SK-N-SH treated with all-trans-retinoic acid at 6 μM for 48 hours (cell line): ENCODE results near the gene PTPRH.

Experiments used
- ATAC-seq: fragments of 200-7000 bp; cut with Tn5 transposase; 3 replicates; pipeline ENCODE4 v1.9.1; 2020; ENCODE audit warnings: mild to moderate bottlenecking, moderate library complexity
- ARNTL ChIP-seq: fragments of 450-650 bp; formaldehyde crosslinking; IDR thresholded peaks from 2 replicates; pipeline ENCODE4 v1.5.0; 2020; ENCODE audit warnings: low read depth, mild to moderate bottlenecking, moderate library complexity, borderline replicate concordance
- CSDC2 ChIP-seq: fragments of 250-450 bp; sonication (Bioruptor Pico); IDR thresholded peaks from 2 replicates; pipeline ENCODE4 v1.5.0; 2020; ENCODE audit warnings: mild to moderate bottlenecking, moderate library complexity
- GLIS3 ChIP-seq: fragments of 250-450 bp; sonication (Bioruptor Pico); IDR thresholded peaks from 2 replicates; pipeline ENCODE4 v1.5.0; 2020; ENCODE audit warnings: mild to moderate bottlenecking, moderate library complexity
- ISL1 ChIP-seq: fragments of 250-450 bp; sonication (Bioruptor Pico); IDR thresholded peaks from 2 replicates; pipeline ENCODE4 v2.1.2; 2022; ENCODE audit warnings: mild to moderate bottlenecking, moderate library complexity
- OSR1 ChIP-seq: fragments of 250-450 bp; sonication (Bioruptor Pico); IDR thresholded peaks from 2 replicates; pipeline ENCODE4 v1.8.0; 2022; ENCODE audit warnings: moderate library complexity, mild to moderate bottlenecking, inconsistent platforms
- PPARA ChIP-seq: fragments of 250-450 bp; sonication (Bioruptor Pico); IDR thresholded peaks from 2 replicates; pipeline ENCODE4 v1.5.0; 2020; ENCODE audit warnings: mild to moderate bottlenecking, borderline replicate concordance
- RARB ChIP-seq: fragments of 250-450 bp; sonication (Bioruptor Pico); IDR thresholded peaks from 2 replicates; pipeline ENCODE4 v1.8.0; 2021; ENCODE audit warnings: mild to moderate bottlenecking, moderate library complexity
- SNAI2 ChIP-seq: fragments of 250-450 bp; sonication (Bioruptor Pico); IDR thresholded peaks from 2 replicates; pipeline ENCODE4 v1.5.0; 2020; ENCODE audit warnings: mild to moderate bottlenecking, moderate library complexity
- TCF4 ChIP-seq: fragments of 250-450 bp; sonication (Bioruptor Pico); IDR thresholded peaks from 2 replicates; pipeline ENCODE4 v1.8.0; 2021; ENCODE audit warnings: mild to moderate bottlenecking, moderate library complexity, borderline replicate concordance
- TOX ChIP-seq: fragments of 250-450 bp; sonication (Bioruptor Pico); IDR thresholded peaks from 2 replicates; pipeline ENCODE4 v1.8.0; 2021; ENCODE audit warnings: mild to moderate bottlenecking, moderate library complexity, borderline replicate concordance
- ZC3H10 ChIP-seq: fragments of 250-450 bp; sonication (Bioruptor Pico); IDR thresholded peaks from 2 replicates; pipeline ENCODE4 v1.5.1; 2021; ENCODE audit warnings: mild to moderate bottlenecking, moderate library complexity
- ZFP3 ChIP-seq: fragments of 250-450 bp; sonication (Bioruptor Pico); IDR thresholded peaks from 2 replicates; pipeline ENCODE4 v1.5.0; 2020; ENCODE audit warnings: mild to moderate bottlenecking, moderate library complexity
- ZNF565 ChIP-seq: fragments of 450-650 bp; formaldehyde crosslinking; conservative IDR thresholded peaks from 2 replicates; pipeline ENCODE4 v1.5.0; 2020; ENCODE audit warnings: low read depth, mild to moderate bottlenecking, moderate library complexity
- ZNF8 ChIP-seq: fragments of 450-650 bp; formaldehyde crosslinking; IDR thresholded peaks from 2 replicates; pipeline ENCODE4 v1.5.0; 2020; ENCODE audit warnings: mild to moderate bottlenecking, moderate library complexity
- TF ChIP-seq, protein P1 (sequence below): fragments of 250-450 bp; sonication (Bioruptor Pico); IDR thresholded peaks from 2 replicates; pipeline ENCODE4 v1.8.0; 2020; ENCODE audit warnings: mild to moderate bottlenecking, moderate library complexity, borderline replicate concordance
- TF ChIP-seq, protein P2 (sequence below): fragments of 250-450 bp; sonication (Bioruptor Pico); IDR thresholded peaks from 2 replicates; pipeline ENCODE4 v1.5.1; 2020; ENCODE audit warnings: low read depth, mild to moderate bottlenecking, moderate library complexity
- TF ChIP-seq, protein P3 (sequence below): fragments of 250-450 bp; sonication (Bioruptor Pico); IDR thresholded peaks from 2 replicates; pipeline ENCODE4 v1.5.0; 2020; ENCODE audit warnings: mild to moderate bottlenecking, moderate library complexity
- TF ChIP-seq, protein P4 (sequence below): fragments of 250-450 bp; sonication (Bioruptor Pico); IDR thresholded peaks from 2 replicates; pipeline ENCODE4 v1.8.0; 2021; ENCODE audit warnings: low read depth, mild to moderate bottlenecking, moderate library complexity, borderline replicate concordance

PTPRH gene

DNA sequence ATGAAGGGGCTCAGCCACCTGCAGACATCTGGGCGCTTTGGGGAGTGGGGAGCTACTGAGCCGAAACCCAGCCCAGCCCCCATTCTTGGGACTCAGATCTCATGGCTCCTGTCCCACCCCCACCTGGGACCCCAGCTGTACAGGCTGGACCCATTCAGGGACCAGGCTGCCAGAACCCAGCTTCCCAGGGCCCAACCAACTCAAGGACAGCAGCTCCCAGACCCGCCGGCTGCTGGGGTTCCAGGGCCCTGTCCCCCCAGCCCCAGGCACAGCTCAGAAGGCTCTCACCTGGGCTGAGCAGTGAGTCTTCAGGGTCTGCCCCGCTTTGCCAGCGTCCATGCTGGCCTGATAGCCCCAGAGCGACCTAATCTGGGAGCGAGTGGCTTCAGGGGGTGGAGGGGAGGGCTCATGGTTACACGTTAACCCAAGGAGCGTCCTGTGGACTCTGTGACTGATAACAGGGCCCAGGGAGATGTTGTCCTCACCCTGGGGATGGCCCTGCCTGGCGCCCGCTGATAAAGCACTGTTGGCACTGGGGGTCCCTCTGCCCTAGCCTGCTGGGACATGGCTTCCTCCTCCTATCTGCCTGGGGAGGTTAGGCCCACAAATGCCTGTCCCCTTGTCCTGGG, 19.2 kb upstream of the PTPRH start, which contains the start of gene TMEM86B:
Gene TMEM86B (minus strand): TSS at position 361 of the 629 bp plus-strand sequence. CDS start 22 bp downstream, at position 339.
- ATAC-seq, result peak; percentile 3; the same call in 1 of the 3 replicates
- TF ChIP-seq CSDC2 (CRISPR knock-in tag) (no peak), TCF4 (CRISPR knock-in tag) (no peak)
- TF ChIP-seq, protein P1, sequence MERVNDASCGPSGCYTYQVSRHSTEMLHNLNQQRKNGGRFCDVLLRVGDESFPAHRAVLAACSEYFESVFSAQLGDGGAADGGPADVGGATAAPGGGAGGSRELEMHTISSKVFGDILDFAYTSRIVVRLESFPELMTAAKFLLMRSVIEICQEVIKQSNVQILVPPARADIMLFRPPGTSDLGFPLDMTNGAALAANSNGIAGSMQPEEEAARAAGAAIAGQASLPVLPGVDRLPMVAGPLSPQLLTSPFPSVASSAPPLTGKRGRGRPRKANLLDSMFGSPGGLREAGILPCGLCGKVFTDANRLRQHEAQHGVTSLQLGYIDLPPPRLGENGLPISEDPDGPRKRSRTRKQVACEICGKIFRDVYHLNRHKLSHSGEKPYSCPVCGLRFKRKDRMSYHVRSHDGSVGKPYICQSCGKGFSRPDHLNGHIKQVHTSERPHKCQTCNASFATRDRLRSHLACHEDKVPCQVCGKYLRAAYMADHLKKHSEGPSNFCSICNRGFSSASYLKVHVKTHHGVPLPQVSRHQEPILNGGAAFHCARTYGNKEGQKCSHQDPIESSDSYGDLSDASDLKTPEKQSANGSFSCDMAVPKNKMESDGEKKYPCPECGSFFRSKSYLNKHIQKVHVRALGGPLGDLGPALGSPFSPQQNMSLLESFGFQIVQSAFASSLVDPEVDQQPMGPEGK, result no peak
- TF ChIP-seq, all 23 proteins: peak for 0

DNA sequence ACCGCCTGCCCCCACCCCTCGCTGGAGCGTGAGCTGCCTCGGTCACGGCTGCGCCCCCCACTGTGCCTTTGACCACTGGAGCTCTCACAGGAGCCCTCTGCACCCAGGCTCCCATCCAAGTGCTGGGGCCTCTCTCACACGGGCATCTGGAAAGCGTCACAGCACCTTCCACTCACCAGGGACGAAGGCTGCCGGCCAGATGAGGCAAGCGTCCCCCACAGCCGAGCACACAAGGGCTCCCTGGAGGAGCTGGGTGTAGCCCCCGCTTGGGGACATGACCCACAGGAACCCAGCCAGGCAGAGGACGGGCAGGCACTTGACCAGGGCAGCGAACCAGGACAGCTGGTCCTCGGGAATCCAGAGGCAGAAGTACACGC, 18.7 kb upstream of the PTPRH start:
- ATAC-seq, result peak; percentile 40
- TF ChIP-seq, protein P1, result no peak
- TF ChIP-seq RARB (no peak), ZC3H10 (CRISPR knock-in tag) (no peak), ZFP3 (CRISPR knock-in tag) (no peak), TCF4 (CRISPR knock-in tag) (peak; percentile 63; the same call in 1 of the 2 replicates), TOX (CRISPR knock-in tag) (no peak), OSR1 (CRISPR knock-in tag) (no peak), ISL1 (CRISPR knock-in tag) (no peak), ARNTL (no peak), ZNF8 (CRISPR knock-in tag) (no peak), SNAI2 (CRISPR knock-in tag) (no peak), PPARA (CRISPR knock-in tag) (no peak), GLIS3 (CRISPR knock-in tag) (no peak), ZNF565 (CRISPR knock-in tag) (no peak)
- TF ChIP-seq, protein P2, sequence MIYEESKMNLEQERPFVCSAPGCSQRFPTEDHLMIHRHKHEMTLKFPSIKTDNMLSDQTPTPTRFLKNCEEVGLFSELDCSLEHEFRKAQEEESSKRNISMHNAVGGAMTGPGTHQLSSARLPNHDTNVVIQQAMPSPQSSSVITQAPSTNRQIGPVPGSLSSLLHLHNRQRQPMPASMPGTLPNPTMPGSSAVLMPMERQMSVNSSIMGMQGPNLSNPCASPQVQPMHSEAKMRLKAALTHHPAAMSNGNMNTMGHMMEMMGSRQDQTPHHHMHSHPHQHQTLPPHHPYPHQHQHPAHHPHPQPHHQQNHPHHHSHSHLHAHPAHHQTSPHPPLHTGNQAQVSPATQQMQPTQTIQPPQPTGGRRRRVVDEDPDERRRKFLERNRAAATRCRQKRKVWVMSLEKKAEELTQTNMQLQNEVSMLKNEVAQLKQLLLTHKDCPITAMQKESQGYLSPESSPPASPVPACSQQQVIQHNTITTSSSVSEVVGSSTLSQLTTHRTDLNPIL (CRISPR knock-in tag), result no peak
- TF ChIP-seq, protein P3, sequence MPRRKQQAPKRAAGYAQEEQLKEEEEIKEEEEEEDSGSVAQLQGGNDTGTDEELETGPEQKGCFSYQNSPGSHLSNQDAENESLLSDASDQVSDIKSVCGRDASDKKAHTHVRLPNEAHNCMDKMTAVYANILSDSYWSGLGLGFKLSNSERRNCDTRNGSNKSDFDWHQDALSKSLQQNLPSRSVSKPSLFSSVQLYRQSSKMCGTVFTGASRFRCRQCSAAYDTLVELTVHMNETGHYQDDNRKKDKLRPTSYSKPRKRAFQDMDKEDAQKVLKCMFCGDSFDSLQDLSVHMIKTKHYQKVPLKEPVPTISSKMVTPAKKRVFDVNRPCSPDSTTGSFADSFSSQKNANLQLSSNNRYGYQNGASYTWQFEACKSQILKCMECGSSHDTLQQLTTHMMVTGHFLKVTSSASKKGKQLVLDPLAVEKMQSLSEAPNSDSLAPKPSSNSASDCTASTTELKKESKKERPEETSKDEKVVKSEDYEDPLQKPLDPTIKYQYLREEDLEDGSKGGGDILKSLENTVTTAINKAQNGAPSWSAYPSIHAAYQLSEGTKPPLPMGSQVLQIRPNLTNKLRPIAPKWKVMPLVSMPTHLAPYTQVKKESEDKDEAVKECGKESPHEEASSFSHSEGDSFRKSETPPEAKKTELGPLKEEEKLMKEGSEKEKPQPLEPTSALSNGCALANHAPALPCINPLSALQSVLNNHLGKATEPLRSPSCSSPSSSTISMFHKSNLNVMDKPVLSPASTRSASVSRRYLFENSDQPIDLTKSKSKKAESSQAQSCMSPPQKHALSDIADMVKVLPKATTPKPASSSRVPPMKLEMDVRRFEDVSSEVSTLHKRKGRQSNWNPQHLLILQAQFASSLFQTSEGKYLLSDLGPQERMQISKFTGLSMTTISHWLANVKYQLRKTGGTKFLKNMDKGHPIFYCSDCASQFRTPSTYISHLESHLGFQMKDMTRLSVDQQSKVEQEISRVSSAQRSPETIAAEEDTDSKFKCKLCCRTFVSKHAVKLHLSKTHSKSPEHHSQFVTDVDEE, result peak; percentile 56; the same call in 1 of the 2 replicates

DNA sequence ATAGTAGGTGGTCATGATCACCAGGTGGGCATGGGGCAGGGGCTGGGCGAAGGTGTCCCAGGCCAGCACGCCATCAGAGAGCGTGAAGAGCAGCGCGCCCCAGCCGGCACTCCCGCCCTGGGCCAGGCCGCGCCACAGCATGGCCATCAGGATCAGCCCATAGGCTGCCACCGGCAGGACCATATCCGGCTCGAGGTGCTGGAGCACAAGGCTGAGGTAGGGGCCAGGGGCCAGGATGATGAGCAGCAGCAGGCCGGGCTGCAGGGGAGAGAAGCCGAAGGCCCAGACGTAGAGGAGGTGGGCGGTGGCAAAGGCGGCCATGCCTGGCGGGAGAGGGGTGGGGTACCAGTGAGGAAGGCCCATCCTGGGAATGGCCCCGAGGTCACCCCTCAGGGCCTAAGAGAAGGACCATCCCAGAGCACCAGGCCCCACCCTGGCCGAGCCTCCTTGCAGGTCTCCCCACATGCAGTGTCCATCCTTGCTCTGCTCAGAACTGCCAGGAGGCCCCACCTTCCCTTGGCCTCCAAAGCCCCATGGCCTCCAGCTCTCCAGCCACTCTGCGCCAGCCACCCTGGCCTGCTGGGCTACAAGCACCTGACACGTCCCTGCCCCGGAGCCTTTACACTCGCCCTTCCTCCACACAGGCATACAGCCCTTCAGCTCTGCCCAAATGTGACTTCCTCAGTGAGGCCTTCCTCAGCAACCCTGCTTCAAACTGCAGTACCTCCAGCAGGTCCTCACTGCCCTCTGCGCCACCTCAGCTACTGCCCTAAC, 18.1 kb upstream of the PTPRH start:
- ATAC-seq, result peak; percentile 13
- TF ChIP-seq, protein P2 (CRISPR knock-in tag), result no peak
- no peak for TF ChIP-seq RARB

DNA sequence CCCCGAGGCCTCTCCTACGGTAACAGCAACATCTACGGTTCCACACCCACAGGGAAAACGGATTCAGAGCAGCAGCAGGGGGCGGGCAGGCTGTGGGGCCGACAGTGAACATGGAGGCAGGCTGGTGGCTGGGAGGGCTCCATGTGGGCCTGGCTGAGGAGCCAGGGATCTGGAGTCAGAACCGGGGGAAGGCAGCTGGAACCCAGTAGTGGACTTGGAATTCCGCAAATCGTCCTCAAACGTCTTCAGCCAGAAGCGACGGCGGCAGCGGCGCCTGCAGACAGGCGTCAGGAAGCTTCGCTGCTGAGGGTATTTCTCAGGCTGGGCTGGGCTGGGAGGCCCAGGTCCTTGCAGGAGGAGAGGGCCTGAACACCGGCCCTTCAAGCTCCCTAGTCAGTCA, 17.5 kb upstream of the PTPRH start:
- ATAC-seq, result no peak
- TF ChIP-seq, protein P2 (CRISPR knock-in tag), result no peak
- TF ChIP-seq ZNF8 (CRISPR knock-in tag) (no peak), ZC3H10 (CRISPR knock-in tag) (no peak), ARNTL (no peak), RARB (no peak), CSDC2 (CRISPR knock-in tag) (no peak)
- TF ChIP-seq, protein P3, result no peak
- TF ChIP-seq, protein P4, sequence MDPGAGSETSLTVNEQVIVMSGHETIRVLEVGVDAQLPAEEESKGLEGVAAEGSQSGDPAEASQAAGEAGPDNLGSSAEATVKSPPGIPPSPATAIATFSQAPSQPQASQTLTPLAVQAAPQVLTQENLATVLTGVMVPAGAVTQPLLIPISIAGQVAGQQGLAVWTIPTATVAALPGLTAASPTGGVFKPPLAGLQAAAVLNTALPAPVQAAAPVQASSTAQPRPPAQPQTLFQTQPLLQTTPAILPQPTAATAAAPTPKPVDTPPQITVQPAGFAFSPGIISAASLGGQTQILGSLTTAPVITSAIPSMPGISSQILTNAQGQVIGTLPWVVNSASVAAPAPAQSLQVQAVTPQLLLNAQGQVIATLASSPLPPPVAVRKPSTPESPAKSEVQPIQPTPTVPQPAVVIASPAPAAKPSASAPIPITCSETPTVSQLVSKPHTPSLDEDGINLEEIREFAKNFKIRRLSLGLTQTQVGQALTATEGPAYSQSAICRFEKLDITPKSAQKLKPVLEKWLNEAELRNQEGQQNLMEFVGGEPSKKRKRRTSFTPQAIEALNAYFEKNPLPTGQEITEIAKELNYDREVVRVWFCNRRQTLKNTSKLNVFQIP (CRISPR knock-in tag), result no peak
